Endodermal cell (in vitro differentiated cells): ENCODE data around the gene ZBTB40. TPM values are rescaled to one million over a fixed set of nuclear protein-coding genes. Genes with fewer than 3 reads are reported as not detected.

Experiments
- DNase-seq: peaks from one replicate; pipeline ENCODE4 v3.0.0-alpha.2; 2017
- H3K27ac ChIP-seq: 2 replicates; pipeline ENCODE4 v1.5.1; 2013; ENCODE audit warnings: mild to moderate bottlenecking, low read depth, low read length, moderate library complexity
- H3K27me3 ChIP-seq: 2 replicates; pipeline ENCODE4 v1.6.1; 2013; ENCODE audit warnings: mild to moderate bottlenecking, low read length, moderate library complexity; ENCODE audit not compliant: insufficient read depth, control insufficient read depth, poor library complexity, severe bottlenecking
- H3K36me3 ChIP-seq: 2 replicates; pipeline ENCODE4 v1.7.0; 2013; ENCODE audit warnings: mild to moderate bottlenecking, low read length, moderate library complexity; ENCODE audit not compliant: control insufficient read depth, insufficient read depth
- H3K4me1 ChIP-seq: one replicate; pipeline ENCODE4 v1.7.0; 2013; ENCODE audit warnings: low read length; ENCODE audit not compliant: control insufficient read depth, insufficient read depth
- H3K4me3 ChIP-seq: 2 replicates; pipeline ENCODE4 v1.5.1; 2013; ENCODE audit warnings: mild to moderate bottlenecking, low read length, moderate library complexity
- H3K9ac ChIP-seq: 2 replicates; pipeline ENCODE4 v1.6.1; 2013; ENCODE audit warnings: mild to moderate bottlenecking, low read length, moderate library complexity; ENCODE audit not compliant: poor library complexity, severe bottlenecking; ENCODE audit errors: extremely low read depth
- H3K9me3 ChIP-seq: 2 replicates; pipeline ENCODE4 v1.6.1; 2013; ENCODE audit warnings: mild to moderate bottlenecking, low read length, moderate library complexity; ENCODE audit not compliant: control insufficient read depth
- H3K27ac Mint-ChIP-seq: 2 replicates; pipeline ENCODE4 v1.8.0; 2020; ENCODE audit warnings: mixed read lengths
- H3K27me3 Mint-ChIP-seq: 2 replicates; pipeline ENCODE4 v1.8.0; 2021; ENCODE audit warnings: mild to moderate bottlenecking, mixed read lengths; ENCODE audit not compliant: insufficient read depth
- H3K36me3 Mint-ChIP-seq: 2 replicates; pipeline ENCODE4 v1.8.0; 2020; ENCODE audit warnings: low read depth, mixed read lengths
- H3K4me1 Mint-ChIP-seq: 2 replicates; pipeline ENCODE4 v1.8.0; 2020; ENCODE audit warnings: mixed read lengths
- H3K4me3 Mint-ChIP-seq: 2 replicates; pipeline ENCODE4 v1.8.0; 2020; ENCODE audit warnings: mild to moderate bottlenecking, moderate library complexity, mixed read lengths
- H3K9me3 Mint-ChIP-seq: 2 replicates; pipeline ENCODE4 v1.8.0; 2020; ENCODE audit warnings: mild to moderate bottlenecking, mixed read lengths
- CTCF ChIP-seq: fragments of 200-600 bp; sonication (generic); conservative IDR thresholded peaks from 2 replicates; pipeline ENCODE4 v1.5.0; 2021; ENCODE audit warnings: antibody characterized with exemption, mild to moderate bottlenecking
- WGBS, 2 experiments: methylation state at CpG; one replicate each; pipeline versions ENCODE4 v1.1.5 to v1.1.7; 2013; ENCODE audit warnings: missing lambda C conversion rate in 2 of 2, mixed read lengths in 1 of 2; ENCODE audit not compliant: insufficient coverage in 1 of 2, insufficient read length in 1 of 2; 5-methylcytosine and 5-hydroxymethylcytosine counted together
- total RNA-seq, 2 donors: library from RNA; stranded (reverse); fragmentation: NEBNext Ultra II Directional in 1 of 2; extraction: Animal tissue kit (Norgen Biotek cat#: 25700) in 1 of 2; gene quantifications; 2 replicates in 1 of 2; 3 replicates in 1 of 2; pipeline ENCODE4 v1.2.1, GENCODE V29; 2021

The ZBTB40 gene
- total RNA-seq, 2 donors from 2014 or later, result 18.5 to 29.7 TPM

GRCh38 chr1:22418933-22419382 is 32.7 kb upstream of the ZBTB40 start:
- no peak for DNase-seq
- 0 to 21% methylated on average over 1 to 2 of the region's 2 CpGs for WGBS, 2 experiments
- Histone ChIP-seq H3K9ac (no peak overlapping the region), H3K27me3 (no peaks in the 10 kb centered on the region), H3K4me1 (peaks cover 2% of the 10 kb centered on the region), H3K27ac (no peak overlapping the region), H3K9me3 (no peaks in the 10 kb centered on the region), H3K4me3 (no peak overlapping the region), H3K36me3 (no peaks in the 10 kb centered on the region)
- no peak overlapping the region for H3K27ac Mint-ChIP-seq
- peaks cover 8% of the 10 kb centered on the region for H3K4me1 Mint-ChIP-seq
- no peaks in the 10 kb centered on the region for H3K36me3 Mint-ChIP-seq
- no peak overlapping the region for H3K4me3 Mint-ChIP-seq
- TF ChIP-seq CTCF, result no peak
- H3K27me3 Mint-ChIP-seq, result peaks cover 4% of the 10 kb centered on the region
- H3K9me3 Mint-ChIP-seq, result no peaks in the 10 kb centered on the region

GRCh38 chr1:22420455-22421053 is 31.1 kb upstream of the ZBTB40 start:
- Histone ChIP-seq H3K27ac (no peak overlapping the region), H3K4me1 (peaks cover 2% of the 10 kb centered on the region), H3K9me3 (no peaks in the 10 kb centered on the region), H3K36me3 (no peaks in the 10 kb centered on the region), H3K9ac (no peak overlapping the region), H3K4me3 (no peak overlapping the region), H3K27me3 (no peaks in the 10 kb centered on the region)
- peak; percentile 97 for DNase-seq
- Mint-ChIP-seq H3K9me3 (no peaks in the 10 kb centered on the region), H3K4me3 (no peak overlapping the region), H3K27me3 (peaks cover 4% of the 10 kb centered on the region), H3K27ac (peak overlapping the region; percentile 76), H3K36me3 (no peaks in the 10 kb centered on the region), H3K4me1 (peaks cover 4% of the 10 kb centered on the region)
- WGBS, 2 experiments, result 59 to 62% methylated on average over 4 to 15 of the region's 15 CpGs
- TF ChIP-seq CTCF, result peak; percentile 94

- no peak overlapping the region for H3K9ac ChIP-seq
- DNase-seq, result no peak
- Mint-ChIP-seq H3K27ac (no peak overlapping the region), H3K4me3 (no peak overlapping the region), H3K36me3 (no peaks in the 10 kb centered on the region), H3K9me3 (peaks cover 8% of the 10 kb centered on the region), H3K27me3 (no peaks in the 10 kb centered on the region), H3K4me1 (no peaks in the 10 kb centered on the region)
- H3K4me1 ChIP-seq, result peaks cover 2% of the 10 kb centered on the region
- H3K27ac ChIP-seq, result no peak overlapping the region
- no peaks in the 10 kb centered on the region for H3K27me3 ChIP-seq
- no peak for TF ChIP-seq CTCF
- 93 to 96% methylated on average over 2 to 4 of the region's 4 CpGs for WGBS, 2 experiments
- no peaks in the 10 kb centered on the region for H3K9me3 ChIP-seq
- H3K36me3 ChIP-seq, result no peaks in the 10 kb centered on the region
- H3K4me3 ChIP-seq, result no peak overlapping the region
These were observed 24.9 kb upstream of the ZBTB40 start for GRCh38 chr1:22426781-22427180.
